Measurements from ENCODE around the gene MED14. TPM values are rescaled to one million over a fixed set of nuclear protein-coding genes. Genes with fewer than 3 reads are reported as not detected.

The MED14 gene
- total and polyA plus RNA-seq, 2 of the 13 experiments (the other 11 are each of a cell fraction or from before 2014, with no cell fraction given) = 10.2 to 16.3 TPM

DNA sequence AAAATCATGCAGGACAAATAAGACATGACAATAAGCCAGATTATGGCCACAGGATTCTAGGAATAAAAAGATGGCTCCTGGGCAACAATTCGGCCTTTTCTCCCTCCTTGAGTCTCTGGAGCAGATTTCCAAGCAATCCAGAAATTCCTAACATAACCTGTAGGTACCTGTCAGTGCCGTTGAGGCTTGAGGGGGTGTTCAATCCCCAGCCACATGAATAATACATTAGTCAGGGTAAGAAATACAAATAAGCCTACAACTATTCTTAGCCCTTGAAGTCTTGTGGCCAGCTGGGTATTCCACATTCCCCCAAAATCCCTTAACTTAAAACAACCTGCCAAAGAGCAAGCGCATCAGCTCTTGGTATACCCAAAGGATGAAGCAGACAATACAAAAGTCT lies 97.7 kb downstream of the MED14 start:
- peaks cover 3 to 24% of the 10 kb centered on the region in 2 experiments; a peak in 3 of 5 replicates for H3K36me3 ChIP-seq (replicated peaks in 1 of 2; ENCODE audit: control insufficient read depth in 1 of 2, insufficient read depth in 2 of 2, low read length in 2 of 2)
- H3K79me2 ChIP-seq (ENCODE audit: insufficient read depth, low read length) = no peaks in the 10 kb centered on the region
- ATAC-seq = no peak
- H3K27me3 ChIP-seq (ENCODE audit: control insufficient read depth in 1 of 2, insufficient read depth in 2 of 2, low read length in 2 of 2) = no peaks in the 10 kb centered on the region
- POLR2A ChIA-PET = no interaction called here
- no peak overlapping the region for H3K4me3 ChIP-seq (replicated peaks in 1 of 3; ENCODE audit: insufficient read depth in 1 of 3, low read depth in 2 of 3, low read length in 3 of 3)
- H3K4me2 ChIP-seq (ENCODE audit: low read depth, low read length) = no peak overlapping the region
- H3K9ac ChIP-seq (ENCODE audit: insufficient read depth, low read depth, low read length) = no peak overlapping the region
- H3K27ac ChIP-seq (ENCODE audit: extremely low read length, insufficient read depth, low read length) = no peak overlapping the region
- WGBS (ENCODE audit: low lambda C conversion rate) = 97% methylated on average over 3 of the region's 3 CpGs
- in situ Hi-C loops (cut with HindIII; ENCODE audit: extremely low pct_ligation_motif_present, low pct_unique_long_range_greater_than_20kb) = no loop called here
- no peak for DNase-seq (ENCODE audit: low spot score)
- intact Hi-C loops (cut with micrococcal nuclease; ENCODE audit: unreplicated experiment) = no loop called here
- CTCF ChIA-PET (ENCODE audit: low intra/inter-chr PET ratio, low total read pairs) = no interaction called here
- H2AFZ ChIP-seq (ENCODE audit: low read length) = no peak overlapping the region
- H3K4me1 ChIP-seq (ENCODE audit: insufficient read depth, low read length) = no peaks in the 10 kb centered on the region
- H3K9me3 ChIP-seq (ENCODE audit: low read length) = no peaks in the 10 kb centered on the region
- H4K20me1 ChIP-seq (ENCODE audit: insufficient read depth, low read length) = no peaks in the 10 kb centered on the region
- FAIRE-seq = no peak
- BruUV-seq (replicated peaks) = no TSS peak
- no peak for TF ChIP-seq ZC3H4 (CRISPR knock-in tag; IDR thresholded peaks at IDR 0.05; ENCODE audit: borderline replicate concordance)
- no peak for TF ChIP-seq GATA4 (IDR thresholded peaks at IDR 0.05; ENCODE audit: borderline replicate concordance, low read depth)
- TF ChIP-seq RXRA (CRISPR knock-in tag; IDR thresholded peaks at IDR 0.05) = no peak
- TF ChIP-seq, protein P1, sequence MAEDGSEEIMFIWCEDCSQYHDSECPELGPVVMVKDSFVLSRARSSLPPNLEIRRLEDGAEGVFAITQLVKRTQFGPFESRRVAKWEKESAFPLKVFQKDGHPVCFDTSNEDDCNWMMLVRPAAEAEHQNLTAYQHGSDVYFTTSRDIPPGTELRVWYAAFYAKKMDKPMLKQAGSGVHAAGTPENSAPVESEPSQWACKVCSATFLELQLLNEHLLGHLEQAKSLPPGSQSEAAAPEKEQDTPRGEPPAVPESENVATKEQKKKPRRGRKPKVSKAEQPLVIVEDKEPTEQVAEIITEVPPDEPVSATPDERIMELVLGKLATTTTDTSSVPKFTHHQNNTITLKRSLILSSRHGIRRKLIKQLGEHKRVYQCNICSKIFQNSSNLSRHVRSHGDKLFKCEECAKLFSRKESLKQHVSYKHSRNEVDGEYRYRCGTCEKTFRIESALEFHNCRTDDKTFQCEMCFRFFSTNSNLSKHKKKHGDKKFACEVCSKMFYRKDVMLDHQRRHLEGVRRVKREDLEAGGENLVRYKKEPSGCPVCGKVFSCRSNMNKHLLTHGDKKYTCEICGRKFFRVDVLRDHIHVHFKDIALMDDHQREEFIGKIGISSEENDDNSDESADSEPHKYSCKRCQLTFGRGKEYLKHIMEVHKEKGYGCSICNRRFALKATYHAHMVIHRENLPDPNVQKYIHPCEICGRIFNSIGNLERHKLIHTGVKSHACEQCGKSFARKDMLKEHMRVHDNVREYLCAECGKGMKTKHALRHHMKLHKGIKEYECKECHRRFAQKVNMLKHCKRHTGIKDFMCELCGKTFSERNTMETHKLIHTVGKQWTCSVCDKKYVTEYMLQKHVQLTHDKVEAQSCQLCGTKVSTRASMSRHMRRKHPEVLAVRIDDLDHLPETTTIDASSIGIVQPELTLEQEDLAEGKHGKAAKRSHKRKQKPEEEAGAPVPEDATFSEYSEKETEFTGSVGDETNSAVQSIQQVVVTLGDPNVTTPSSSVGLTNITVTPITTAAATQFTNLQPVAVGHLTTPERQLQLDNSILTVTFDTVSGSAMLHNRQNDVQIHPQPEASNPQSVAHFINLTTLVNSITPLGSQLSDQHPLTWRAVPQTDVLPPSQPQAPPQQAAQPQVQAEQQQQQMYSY (CRISPR knock-in tag; IDR thresholded peaks at IDR 0.05) = no peak
- TF ChIP-seq, protein P2, sequence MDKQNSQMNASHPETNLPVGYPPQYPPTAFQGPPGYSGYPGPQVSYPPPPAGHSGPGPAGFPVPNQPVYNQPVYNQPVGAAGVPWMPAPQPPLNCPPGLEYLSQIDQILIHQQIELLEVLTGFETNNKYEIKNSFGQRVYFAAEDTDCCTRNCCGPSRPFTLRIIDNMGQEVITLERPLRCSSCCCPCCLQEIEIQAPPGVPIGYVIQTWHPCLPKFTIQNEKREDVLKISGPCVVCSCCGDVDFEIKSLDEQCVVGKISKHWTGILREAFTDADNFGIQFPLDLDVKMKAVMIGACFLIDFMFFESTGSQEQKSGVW (CRISPR knock-in tag; IDR thresholded peaks at IDR 0.05; ENCODE audit: borderline replicate concordance) = no peak
- no peak for TF ChIP-seq U2AF1 (optimal IDR thresholded peaks at IDR 0.05; ENCODE audit: low read depth, low read length)
- TF ChIP-seq, protein P3, sequence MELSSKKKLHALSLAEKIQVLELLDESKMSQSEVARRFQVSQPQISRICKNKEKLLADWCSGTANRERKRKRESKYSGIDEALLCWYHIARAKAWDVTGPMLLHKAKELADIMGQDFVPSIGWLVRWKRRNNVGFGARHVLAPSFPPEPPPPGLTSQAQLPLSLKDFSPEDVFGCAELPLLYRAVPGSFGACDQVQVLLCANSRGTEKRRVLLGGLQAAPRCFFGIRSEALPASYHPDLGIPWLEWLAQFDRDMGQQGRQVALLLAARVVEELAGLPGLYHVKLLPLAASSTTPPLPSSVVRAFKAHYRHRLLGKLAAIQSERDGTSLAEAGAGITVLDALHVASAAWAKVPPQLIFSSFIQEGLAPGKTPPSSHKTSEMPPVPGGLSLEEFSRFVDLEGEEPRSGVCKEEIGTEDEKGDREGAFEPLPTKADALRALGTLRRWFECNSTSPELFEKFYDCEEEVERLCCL (CRISPR knock-in tag; IDR thresholded peaks at IDR 0.05; ENCODE audit: borderline replicate concordance) = no peak
- no peak for TF ChIP-seq CBX1 (IDR thresholded peaks at IDR 0.05; ENCODE audit: low read depth)
- no peak for TF ChIP-seq ZBTB38 (CRISPR knock-in tag; IDR thresholded peaks at IDR 0.05)
- TF ChIP-seq, protein P4, sequence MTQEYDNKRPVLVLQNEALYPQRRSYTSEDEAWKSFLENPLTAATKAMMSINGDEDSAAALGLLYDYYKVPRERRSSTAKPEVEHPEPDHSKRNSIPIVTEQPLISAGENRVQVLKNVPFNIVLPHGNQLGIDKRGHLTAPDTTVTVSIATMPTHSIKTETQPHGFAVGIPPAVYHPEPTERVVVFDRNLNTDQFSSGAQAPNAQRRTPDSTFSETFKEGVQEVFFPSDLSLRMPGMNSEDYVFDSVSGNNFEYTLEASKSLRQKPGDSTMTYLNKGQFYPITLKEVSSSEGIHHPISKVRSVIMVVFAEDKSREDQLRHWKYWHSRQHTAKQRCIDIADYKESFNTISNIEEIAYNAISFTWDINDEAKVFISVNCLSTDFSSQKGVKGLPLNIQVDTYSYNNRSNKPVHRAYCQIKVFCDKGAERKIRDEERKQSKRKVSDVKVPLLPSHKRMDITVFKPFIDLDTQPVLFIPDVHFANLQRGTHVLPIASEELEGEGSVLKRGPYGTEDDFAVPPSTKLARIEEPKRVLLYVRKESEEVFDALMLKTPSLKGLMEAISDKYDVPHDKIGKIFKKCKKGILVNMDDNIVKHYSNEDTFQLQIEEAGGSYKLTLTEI (CRISPR knock-in tag; conservative IDR thresholded peaks at IDR 0.05) = no peak
- TF ChIP-seq, protein P5, sequence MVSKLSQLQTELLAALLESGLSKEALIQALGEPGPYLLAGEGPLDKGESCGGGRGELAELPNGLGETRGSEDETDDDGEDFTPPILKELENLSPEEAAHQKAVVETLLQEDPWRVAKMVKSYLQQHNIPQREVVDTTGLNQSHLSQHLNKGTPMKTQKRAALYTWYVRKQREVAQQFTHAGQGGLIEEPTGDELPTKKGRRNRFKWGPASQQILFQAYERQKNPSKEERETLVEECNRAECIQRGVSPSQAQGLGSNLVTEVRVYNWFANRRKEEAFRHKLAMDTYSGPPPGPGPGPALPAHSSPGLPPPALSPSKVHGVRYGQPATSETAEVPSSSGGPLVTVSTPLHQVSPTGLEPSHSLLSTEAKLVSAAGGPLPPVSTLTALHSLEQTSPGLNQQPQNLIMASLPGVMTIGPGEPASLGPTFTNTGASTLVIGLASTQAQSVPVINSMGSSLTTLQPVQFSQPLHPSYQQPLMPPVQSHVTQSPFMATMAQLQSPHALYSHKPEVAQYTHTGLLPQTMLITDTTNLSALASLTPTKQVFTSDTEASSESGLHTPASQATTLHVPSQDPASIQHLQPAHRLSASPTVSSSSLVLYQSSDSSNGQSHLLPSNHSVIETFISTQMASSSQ (IDR thresholded peaks at IDR 0.05; ENCODE audit: low read depth) = no peak
- TF ChIP-seq, protein P5 (CRISPR knock-in tag; IDR thresholded peaks at IDR 0.05; ENCODE audit: borderline replicate concordance) = no peak
- no peak for TF ChIP-seq ZNF615 (CRISPR knock-in tag; IDR thresholded peaks at IDR 0.05; ENCODE audit: borderline replicate concordance)

Measured in HepG2 (cell line).